Breast epithelium (tissue), 4 donors: Measurements from ENCODE around the gene MAP2K3. TPM values are rescaled to one million over a fixed set of nuclear protein-coding genes. Genes with fewer than 3 reads are reported as not detected.

Source experiments
- DNase-seq, 2 donors: peaks; one replicate each; pipeline ENCODE4 v3.0.0-alpha.2; 2019; ENCODE audit warnings: low spot score in 2 of 2
- H3K27ac ChIP-seq, 2 donors: fragments of 200-600 bp; sonication (generic) in 1 of 2; one replicate each; pipeline ENCODE4 v1.5.1; 2016 to 2019; ENCODE audit warnings: mild to moderate bottlenecking in 1 of 2
- H3K27me3 ChIP-seq, 2 donors: fragments of 200-600 bp; sonication (generic) in 1 of 2; one replicate each; pipeline versions ENCODE4 v1.5.1 to v1.6.0; 2017 to 2019; ENCODE audit warnings: control low read depth in 1 of 2, mild to moderate bottlenecking in 1 of 2
- H3K36me3 ChIP-seq: fragments of 200-600 bp; one replicate; pipeline ENCODE4 v1.5.1; 2019
- H3K4me1 ChIP-seq, 2 donors: fragments of 200-600 bp; sonication (generic); one replicate each; pipeline ENCODE4 v1.5.1; 2016 to 2019; ENCODE audit warnings: control low read depth in 1 of 2
- H3K4me3 ChIP-seq, 3 donors: fragments of 200-600 bp; sonication (generic); 1 replicate in 2 of 3; 2 replicates in 1 of 3; pipeline ENCODE4 v1.5.1; 2016 to 2019; ENCODE audit warnings: mild to moderate bottlenecking in 3 of 3, moderate library complexity in 2 of 3
- H3K9me3 ChIP-seq, 2 donors: fragments of 200-600 bp; sonication (generic) in 1 of 2; one replicate each; pipeline ENCODE4 v1.5.1; 2016 to 2019; ENCODE audit warnings: control low read depth in 1 of 2
- POLR2A ChIP-seq: fragments of 450-650 bp; IDR thresholded peaks from one replicate; pipeline ENCODE4 v1.6.1; 2016; ENCODE audit warnings: antibody characterized with exemption, mild to moderate bottlenecking, moderate library complexity
- POLR2AphosphoS5 ChIP-seq, 3 donors: sonication (generic); formaldehyde crosslinking; IDR thresholded peaks; one replicate each; pipeline ENCODE4 v1.6.1; 2017; ENCODE audit warnings: antibody characterized with exemption in 3 of 3
- intact Hi-C: fragments of 100-400 bp; cut with DNase I; formaldehyde crosslinking; loops from one replicate; pipeline ENCODE4 v1.15.1; 2023; ENCODE audit warnings: low total_unique reads
- total RNA-seq, 3 donors: library from RNA; depleted of rRNA; stranded (reverse); fragments of >200 nt; gene quantifications; one replicate each; pipeline ENCODE4 v1.1.0, GENCODE V29; 2016
- TF ChIP-seq, protein P1 (sequence below), 3 donors: fragments of 450-650 bp; IDR thresholded peaks; one replicate each; pipeline ENCODE4 v1.5.1; 2016 to 2017; ENCODE audit warnings: antibody characterized with exemption in 3 of 3, mild to moderate bottlenecking in 3 of 3, moderate library complexity in 3 of 3

Gene MAP2K3
- total RNA-seq = 10 to 100 TPM; 16.0 to 26.9 (median 22.0) TPM

DNA sequence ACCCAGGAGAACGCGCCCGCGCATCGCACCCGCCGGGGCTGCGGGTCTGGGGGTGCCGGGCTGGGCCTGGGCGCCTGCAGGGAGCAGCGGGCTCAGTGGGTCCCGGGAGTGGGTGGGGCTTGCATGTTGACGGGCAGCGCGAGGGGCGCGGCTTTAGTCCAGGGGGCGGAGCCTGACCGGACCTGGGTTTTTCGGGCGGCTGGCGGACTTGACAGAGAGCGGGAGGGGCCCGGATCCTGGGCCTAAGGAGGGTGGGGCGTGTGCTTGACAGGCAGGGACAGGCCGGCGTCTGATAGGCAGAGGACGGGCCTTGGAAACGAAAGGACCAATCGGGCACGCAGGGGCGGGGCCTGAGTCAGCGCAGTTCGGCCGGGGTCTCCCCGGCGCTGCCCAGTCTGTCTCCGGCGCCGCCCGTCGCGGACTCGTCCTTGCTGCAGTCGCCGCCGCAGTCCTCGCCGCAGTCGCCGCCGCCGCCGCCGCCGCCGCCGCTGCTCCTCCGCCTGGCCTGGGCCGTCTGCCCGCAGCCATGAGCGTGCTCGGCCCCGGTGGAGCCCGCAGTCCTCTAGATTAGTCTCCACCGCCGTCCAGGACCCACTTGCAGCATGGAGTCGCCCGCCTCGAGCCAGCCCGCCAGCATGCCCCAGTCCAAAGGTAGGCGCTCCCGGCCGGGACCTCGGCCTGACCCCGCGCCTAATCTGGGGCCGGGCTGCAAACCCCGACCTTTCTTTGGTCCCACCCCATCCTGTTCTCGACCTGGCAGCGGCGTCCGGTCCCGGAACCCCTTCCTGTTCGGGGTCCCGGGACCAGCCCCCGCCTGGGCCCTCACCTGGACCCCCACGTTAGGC, at the start of gene MAP2K3:
Gene MAP2K3 (plus strand): TSS at position 393 of the 845 bp plus-strand sequence. CDS start 210 bp downstream, at position 603.
- DNase-seq = peak; percentile 99
- Histone ChIP-seq H3K36me3 (no peaks in the 10 kb centered on the region), H3K4me3 (peak within 1 kb of the TSS; percentile 67 to 90 (median 86)), H3K4me1 (peaks cover 12 to 28% of the 10 kb centered on the region in 2 donors), H3K27ac (peak within 1 kb of the TSS; percentile 96), H3K9me3 (no peaks in the 10 kb centered on the region), H3K27me3 (no peaks in the 10 kb centered on the region)
- intact Hi-C loops = no loop called here
- TF ChIP-seq, protein P1, sequence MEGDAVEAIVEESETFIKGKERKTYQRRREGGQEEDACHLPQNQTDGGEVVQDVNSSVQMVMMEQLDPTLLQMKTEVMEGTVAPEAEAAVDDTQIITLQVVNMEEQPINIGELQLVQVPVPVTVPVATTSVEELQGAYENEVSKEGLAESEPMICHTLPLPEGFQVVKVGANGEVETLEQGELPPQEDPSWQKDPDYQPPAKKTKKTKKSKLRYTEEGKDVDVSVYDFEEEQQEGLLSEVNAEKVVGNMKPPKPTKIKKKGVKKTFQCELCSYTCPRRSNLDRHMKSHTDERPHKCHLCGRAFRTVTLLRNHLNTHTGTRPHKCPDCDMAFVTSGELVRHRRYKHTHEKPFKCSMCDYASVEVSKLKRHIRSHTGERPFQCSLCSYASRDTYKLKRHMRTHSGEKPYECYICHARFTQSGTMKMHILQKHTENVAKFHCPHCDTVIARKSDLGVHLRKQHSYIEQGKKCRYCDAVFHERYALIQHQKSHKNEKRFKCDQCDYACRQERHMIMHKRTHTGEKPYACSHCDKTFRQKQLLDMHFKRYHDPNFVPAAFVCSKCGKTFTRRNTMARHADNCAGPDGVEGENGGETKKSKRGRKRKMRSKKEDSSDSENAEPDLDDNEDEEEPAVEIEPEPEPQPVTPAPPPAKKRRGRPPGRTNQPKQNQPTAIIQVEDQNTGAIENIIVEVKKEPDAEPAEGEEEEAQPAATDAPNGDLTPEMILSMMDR (IDR thresholded peaks at IDR 0.05) = no peak
- TF ChIP-seq POLR2AphosphoS5 (IDR thresholded peaks at IDR 0.05) (peak in 2 of 3 donors; percentile 14 to 44), POLR2A (peak; percentile 18)

DNA sequence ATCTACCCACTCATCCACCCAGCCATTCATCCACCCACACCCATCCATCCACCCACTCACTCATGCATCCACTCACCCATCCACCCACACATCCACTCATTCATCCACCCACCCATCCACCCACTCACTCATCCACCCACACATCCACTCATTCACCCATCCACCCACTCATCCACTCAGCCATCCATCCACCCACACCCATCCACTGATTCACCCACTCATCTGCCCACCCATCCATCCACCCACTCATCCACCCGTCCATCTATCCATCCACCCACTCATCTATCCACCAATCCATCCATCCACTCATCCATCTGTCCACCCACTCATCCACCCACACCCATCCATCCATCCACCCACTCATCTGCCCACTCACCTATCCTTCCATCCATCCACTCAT, 48.6 kb upstream of the MAP2K3 start:
- Histone ChIP-seq H3K4me3 (no peak overlapping the region), H3K9me3 (peaks cover 3 to 4% of the 10 kb centered on the region in 2 donors), H3K27ac (no peak overlapping the region), H3K4me1 (no peaks in the 10 kb centered on the region), H3K27me3 (no peaks in the 10 kb centered on the region), H3K36me3 (no peaks in the 10 kb centered on the region)
- no peak for DNase-seq
- TF ChIP-seq, protein P1 (IDR thresholded peaks at IDR 0.05) = no peak
- TF ChIP-seq POLR2A (no peak), POLR2AphosphoS5 (IDR thresholded peaks at IDR 0.05) (no peak)
- intact Hi-C loops = loop anchor here (1.0 kb wide), 1 partner anchor 29 kb away; no protein-coding TSS in a partner anchor

DNA sequence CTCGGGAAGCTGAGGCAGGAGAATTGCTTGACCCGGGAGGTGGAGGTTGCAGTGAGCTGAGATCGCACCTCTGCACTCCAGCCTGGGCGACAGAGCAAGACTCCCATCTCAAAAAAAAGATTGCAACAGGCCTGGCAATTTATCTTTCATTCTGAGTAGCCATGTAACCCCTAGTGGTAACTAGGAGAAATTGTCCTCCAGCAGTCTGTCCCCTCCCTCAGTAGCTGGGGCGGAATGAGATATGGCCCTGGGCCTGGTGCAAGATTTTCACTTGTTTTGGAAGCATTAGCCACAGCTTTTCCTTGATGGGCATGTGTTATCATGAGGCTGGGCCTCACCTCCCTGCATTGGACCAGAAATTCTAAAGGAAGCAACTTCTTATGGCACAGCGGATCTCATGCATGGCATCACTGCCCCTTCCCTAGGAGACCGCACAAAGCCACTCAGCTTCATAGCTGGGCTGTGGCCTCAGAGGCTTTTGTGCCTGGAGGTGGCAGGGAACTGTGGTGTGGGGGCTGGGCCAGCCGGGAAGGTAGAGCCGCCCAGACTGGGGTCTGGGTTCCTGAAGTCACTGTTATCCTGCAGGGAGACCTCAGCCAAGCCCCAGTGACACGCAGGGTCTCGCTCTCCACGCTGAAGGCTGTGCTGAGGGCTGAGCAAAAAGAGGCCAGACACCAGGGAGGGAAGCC, 44.7 kb upstream of the MAP2K3 start:
- DNase-seq = no peak
- intact Hi-C loops = no loop called here
- Histone ChIP-seq H3K27me3 (no peaks in the 10 kb centered on the region), H3K4me3 (no peak overlapping the region), H3K27ac (no peak overlapping the region), H3K9me3 (no peaks in the 10 kb centered on the region), H3K4me1 (peaks cover 0 to 6% of the 10 kb centered on the region in 2 donors), H3K36me3 (no peaks in the 10 kb centered on the region)
- TF ChIP-seq POLR2AphosphoS5 (IDR thresholded peaks at IDR 0.05) = no peak
- TF ChIP-seq, protein P1 (IDR thresholded peaks at IDR 0.05) = peak in 2 of 3 donors; percentile 17 to 34

DNA sequence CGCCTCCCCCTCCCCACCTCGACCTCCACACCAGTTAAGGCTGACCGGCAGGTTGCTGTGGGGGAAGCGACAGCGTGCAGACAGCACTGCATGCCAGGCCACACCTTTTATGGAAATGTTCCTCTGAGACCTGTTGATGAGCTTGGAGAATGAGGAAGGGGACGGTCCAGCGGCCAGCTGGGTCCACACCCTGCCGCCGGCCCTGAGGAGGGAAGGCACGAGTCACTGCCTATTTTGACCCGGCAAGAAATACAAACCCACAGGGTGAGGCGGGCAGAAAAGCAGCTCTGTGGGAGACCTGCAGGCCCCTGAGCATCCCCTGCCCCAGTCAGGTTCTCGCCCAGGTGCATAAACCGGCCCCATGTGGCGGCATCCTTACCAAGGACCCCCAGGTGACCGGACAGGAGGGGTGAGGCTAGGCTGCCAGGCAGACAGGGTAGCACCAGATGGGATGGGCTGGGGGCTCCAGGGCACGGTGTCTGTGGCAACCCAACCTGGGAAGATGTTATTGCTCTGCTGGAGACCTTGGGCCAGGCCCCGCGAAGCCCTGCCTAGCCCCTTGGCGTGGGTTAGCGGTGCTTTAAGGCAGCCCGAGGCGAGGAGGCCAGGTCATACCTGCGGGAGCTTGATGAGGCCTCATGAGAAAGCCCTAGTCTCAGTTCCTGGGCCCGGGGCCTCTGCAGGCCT, 44.0 kb upstream of the MAP2K3 start:
- H3K27me3 ChIP-seq = no peaks in the 10 kb centered on the region

More for the DNA sequence above, 44.0 kb upstream of the MAP2K3 start:
- Histone ChIP-seq H3K4me1 (peaks cover 0 to 6% of the 10 kb centered on the region in 2 donors), H3K36me3 (no peaks in the 10 kb centered on the region), H3K27ac (no peak overlapping the region), H3K9me3 (no peaks in the 10 kb centered on the region), H3K4me3 (no peak overlapping the region)
- no peak for DNase-seq
- TF ChIP-seq POLR2AphosphoS5 (IDR thresholded peaks at IDR 0.05) (no peak), POLR2A (no peak)
- TF ChIP-seq, protein P1 (IDR thresholded peaks at IDR 0.05) = no peak
- intact Hi-C loops = no loop called here
